Left kidney (tissue), 2 donors: ENCODE data around the gene SINHCAF. TPM values are rescaled to one million over a fixed set of nuclear protein-coding genes. Genes with fewer than 3 reads are reported as not detected.
"Not testable (repeated sequence)": the region's sequence is repeated elsewhere in the genome, so short reads cannot be mapped to it uniquely, and the experiment has no call there.

Experiments
- DNase-seq: peaks from one replicate; pipeline ENCODE4 v3.0.0-alpha.2; 2013
- polyA plus RNA-seq: library from polyadenylated mRNA; unstranded; fragments of 120-200 nt; gene quantifications from one replicate; pipeline ENCODE4 v1.2.1, GENCODE V29; 2013; ENCODE audit not compliant: insufficient read length

Gene SINHCAF
- polyA plus RNA-seq, 1 donor = 311 TPM

DNA sequence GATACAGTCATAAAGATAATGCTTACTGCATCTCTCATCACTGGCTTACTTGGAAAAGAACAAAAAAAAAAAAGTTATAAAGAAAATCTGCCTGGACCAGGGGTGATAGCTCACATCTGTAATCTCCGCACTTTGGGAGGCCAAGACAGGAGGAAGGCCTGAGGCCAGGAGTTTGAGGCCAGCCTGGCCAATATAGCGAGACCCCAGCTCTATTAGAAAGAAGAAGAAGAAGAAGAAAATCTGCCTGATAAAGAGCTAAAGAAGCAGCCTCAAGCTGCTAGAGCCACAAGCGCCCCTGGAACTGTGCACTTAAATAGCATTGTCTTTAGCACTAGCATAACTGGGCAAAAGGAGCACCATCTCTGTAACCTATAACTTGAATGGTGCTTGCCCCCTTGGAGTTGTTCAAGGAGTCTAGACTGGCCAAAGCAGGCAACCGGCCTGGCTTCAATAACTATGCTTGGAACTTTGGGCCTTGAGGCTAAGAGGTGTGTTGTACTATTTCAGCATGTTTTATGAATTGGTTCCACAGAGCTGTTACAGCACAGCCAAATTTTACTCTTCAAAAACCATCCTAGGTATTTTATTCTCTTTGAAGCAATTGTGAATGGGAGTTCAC lies 53.2 kb downstream of the SINHCAF start:
- no peak for DNase-seq

DNA sequence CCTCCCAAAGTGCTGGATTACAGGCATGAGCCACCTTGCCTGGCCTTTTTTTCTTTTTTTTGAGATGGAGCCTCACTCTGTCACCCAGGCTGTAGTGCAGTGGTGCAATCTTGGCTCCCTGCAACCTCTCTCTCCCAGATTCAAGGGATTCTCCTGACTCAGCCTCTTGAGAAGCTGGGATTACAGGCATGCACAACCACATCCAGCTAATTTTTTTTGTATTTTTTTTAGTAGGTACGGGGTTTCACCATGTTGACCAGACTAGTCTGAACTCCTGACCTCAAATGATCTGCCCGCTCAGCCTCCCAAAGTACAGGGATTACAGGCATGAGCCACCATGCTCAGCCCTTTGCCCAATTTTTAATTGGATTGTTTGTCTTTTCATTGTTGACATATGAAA lies 58.0 kb downstream of the SINHCAF start:
- no peak for DNase-seq

DNA sequence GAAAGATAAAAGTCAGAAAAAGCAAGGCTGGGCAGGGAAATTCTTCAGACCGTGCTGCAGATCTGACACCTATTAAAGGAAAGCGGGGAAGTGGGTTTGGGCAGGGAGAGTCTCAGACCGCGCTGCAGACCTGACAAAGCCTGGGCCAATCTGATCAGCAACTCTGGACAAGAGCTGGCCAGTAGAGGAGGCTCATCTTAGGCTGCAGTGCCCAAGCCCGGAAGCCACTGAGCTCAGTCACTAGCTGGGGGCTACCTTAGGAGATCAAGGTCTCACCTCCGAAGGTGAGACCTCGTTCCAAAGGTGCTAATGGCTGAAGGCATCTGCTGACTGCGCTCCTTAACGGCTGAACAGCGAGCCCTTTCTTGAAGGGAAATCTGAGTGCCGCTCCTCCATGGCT lies 60.2 kb downstream of the SINHCAF start:
- no peak for DNase-seq

DNA sequence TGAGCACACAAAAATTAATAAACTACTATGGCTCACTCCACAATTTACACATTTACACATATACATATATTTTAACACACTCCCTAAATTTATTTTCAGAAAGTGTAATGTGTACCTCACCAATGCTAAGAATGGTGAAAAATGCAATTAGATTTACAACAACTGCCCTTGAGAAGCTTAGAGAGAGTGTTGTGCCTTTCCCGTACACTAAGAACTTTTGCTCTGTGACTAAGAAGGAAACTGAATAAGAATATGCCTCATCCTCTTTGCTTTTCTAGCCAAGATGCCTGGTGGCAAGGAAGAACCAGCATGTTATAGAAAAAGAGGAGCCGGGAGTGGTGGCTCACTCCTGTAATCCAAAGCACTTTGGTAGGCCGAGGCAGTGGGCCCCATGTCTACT lies 62.3 kb downstream of the SINHCAF start:
- DNase-seq = no peak

DNA sequence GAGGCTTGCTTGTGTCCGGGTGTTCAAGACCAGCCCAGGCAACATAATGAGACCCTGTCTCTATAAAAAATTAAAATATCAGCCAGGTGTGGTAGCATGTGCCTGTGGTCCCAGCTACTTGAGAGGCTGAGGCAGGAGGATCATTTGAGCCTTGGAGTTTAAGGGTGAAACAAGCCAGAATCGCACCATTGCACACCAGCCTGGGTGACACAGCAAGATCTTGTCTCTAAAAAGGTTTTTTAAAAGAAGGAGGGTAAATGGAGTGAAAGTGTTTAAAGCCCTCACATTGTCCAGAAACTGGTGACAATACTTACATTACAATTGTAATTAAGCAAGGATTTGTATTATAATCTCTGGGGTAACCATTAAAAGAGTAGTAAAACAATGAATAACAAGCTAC lies 64.2 kb downstream of the SINHCAF start:
- DNase-seq = no peak

DNA sequence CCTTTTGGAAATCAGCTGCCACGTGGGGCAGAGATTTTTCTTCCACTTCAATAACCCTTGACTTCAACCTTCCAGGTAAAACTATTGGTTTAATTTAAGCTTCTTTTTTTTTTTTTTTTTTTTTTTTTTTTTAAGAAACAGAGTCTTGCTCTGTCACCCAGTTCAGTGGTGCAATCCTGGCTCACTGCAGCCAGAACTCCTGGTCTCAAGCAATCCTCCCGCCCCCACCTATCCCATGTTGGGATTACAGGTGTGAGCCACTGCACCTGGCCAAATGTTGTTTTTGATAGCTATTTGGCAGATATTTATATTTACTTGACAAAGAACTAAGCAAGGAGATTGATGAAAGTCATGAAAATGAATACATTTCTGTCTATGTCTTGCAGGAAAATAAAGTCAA lies 65.1 kb downstream of the SINHCAF start:
- no peak for DNase-seq

DNA sequence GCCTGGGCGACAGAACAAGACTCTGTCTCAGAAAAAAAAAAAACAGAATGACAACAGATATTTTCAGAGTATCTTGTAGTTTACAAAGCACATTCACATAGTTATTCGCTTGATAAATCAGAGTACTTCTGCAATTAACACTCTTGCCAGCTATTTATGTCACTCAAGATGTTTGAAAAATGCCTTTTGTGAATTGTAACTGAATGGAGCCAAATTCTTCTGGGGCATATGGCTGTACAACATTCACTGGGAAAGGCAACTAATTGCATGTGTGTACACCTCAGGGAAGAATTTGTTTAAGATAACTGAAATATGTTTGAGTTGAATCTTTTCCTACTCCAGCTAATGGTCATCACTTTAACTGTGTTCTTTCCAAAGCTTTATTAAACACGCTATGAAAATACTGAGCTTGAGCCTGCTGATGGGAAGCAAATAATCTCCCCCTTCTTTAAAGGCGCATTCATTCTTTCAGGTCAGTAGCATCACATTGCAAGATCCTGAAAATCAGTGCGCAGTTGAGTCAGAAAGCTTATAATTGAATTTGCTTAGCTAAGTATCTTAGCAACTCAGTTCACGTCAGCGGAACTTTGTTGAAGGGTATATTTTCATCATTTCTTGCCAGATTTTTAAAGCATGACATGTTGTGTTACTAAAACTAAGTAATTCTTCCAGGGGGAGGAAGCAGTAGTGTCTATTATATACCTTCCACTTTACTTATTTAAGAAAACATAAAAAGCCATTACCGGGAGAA lies 66.6 kb downstream of the SINHCAF start:
- DNase-seq = no peak

DNA sequence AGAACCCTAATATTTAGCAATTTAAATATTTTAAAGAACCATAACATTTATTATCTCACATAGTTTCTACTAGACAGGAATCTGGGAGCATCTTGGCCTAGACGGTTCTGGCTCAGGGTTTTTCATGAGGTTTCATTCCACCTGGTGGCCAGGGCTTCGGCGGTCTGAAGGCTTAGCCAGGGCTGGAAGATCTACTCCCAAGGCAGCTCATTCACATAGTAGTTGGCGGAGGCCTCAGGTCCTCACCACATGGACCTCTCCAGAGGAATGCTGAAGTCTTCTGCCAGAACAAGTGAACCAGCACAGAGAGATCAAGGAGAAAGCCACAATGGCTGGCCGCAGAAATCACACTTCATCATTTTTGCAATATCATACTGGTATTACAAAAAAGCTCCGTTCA lies 68.2 kb downstream of the SINHCAF start:
- no peak for DNase-seq

DNA sequence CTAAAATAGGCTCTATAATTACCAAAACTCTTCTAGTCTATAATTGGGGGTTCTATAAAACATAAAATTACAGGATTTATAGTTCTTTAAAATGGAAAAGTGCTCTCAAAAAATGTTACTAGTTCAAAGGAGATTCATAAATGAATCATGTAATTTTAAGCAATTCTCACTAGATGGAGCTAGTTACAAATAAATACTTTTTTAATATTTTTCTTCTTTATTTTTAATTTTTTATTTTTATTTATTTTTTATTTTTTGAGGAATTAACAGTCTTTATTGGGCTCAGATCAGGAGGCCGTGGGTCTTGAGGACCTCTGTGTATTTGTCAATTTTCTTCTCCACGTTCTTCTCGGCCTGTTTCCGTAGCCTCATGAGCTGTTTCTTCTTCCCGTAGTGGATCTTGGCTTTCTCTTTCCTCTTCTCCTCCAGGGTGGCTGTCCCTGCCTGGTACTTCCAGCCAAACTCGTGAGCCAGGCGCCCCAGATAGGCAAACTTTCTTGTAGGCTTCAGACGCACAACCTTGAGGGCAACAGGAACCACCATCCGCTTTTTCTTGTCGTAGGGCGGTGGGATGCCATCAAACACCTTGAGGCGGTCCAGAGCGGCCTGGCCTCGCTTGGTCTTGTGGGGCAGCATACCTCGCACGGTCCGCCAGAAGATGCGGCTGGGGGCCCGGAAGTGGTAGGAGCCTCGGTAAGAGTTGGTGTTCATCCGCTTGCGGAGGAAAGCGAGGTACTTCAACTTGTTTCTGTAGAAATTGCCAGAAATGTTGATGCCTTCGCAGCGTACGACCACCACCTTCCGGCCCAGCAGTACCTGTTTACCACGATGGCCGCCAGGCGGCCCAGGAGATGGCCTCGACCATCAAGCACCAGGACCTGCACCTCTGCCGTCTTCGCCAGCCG lies 74.0 kb downstream of the SINHCAF start:
- not testable (repeated sequence) for DNase-seq

DNA sequence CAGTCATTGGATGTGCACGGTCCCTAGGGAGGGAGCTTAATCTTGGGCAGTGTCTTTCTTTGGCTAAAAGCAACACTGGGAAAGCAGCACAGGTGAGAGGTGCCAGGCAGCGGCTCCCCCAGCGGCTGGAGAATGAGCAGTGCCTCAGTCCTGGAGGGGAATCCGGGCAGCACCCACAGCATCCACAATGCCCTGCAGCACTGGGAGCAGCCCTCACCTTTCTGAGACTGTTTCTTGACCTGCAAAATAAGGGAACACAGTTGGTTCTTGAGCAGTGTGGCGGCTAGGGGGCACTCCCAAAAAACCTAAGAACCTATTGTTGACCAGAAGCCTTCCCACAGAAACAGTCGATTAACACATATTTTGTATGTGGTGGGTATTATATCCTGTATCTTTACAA lies 75.8 kb downstream of the SINHCAF start:
- no peak for DNase-seq

DNA sequence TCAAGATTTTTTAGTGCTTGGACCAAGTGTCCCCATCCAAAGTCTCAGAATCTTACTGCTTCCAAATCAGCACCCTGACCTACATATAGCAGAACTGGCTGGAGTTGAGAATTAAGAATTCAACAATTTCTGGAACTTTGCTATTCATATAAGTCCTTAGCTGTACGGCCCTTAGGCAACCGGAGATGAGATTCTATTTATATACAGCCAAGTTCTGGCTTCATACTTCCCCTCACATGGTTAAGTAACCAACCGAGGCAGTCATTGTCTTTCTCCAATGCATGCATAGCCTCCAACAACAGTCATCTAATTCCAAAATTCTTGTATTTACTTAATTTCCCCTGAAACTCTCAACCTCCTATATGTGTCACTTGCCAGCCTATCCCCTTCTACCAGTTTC lies 76.6 kb downstream of the SINHCAF start:
- no peak for DNase-seq

DNA sequence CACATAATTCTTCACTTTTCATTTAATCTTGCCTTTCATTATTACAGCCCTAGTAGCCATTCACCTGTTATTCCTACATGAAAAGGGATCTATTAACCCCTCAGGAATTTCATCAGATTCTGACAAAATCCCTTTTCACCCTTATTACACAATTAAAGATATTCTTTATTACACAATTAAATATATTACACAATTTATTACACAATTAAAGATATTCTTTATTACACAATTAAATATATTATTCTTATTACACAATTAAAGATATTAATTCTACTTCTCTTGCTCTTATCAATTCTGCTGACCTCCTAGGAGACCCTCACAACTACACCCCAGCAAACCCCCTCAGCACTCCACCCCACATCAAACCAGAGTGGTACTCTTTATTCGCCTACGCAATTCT lies 77.1 kb downstream of the SINHCAF start:
- no peak for DNase-seq

DNA sequence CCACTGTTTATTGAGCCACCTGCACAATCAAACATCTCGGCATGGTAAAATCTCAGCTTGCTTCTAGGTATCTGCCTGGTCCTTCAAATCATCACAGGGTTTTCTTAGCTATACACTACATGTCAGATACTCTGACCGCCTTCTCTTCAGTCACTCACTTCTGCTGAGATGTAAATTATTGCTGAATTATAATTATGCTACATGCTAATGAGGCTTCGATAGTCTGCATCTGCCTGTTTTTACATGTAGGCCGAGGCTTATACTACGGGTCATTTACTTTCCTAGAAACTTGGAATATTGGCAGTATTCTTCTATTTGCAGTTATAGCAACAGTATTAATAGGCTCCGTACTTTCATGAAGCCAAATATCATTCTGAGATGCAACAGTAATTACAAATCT lies 77.6 kb downstream of the SINHCAF start:
- DNase-seq = no peak

DNA sequence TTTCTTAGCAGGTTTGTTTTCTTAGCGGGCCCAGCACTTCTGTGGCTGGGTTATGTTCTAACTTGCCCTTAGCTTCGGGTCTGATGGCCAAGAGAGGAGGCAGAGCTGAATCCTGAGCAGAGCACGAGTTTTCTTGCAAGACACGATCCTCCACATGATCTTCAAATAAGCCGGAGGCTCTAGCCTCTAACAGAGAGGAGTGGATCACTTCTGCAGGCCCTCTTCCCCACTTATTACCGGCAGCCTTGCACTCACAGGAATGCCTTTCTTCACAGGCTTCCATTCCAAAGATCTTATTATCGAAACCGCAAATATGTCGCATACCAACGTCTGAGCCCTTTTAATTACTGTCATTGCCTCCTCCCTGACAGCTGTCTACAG lies 79.5 kb downstream of the SINHCAF start:
- DNase-seq = no peak

DNA sequence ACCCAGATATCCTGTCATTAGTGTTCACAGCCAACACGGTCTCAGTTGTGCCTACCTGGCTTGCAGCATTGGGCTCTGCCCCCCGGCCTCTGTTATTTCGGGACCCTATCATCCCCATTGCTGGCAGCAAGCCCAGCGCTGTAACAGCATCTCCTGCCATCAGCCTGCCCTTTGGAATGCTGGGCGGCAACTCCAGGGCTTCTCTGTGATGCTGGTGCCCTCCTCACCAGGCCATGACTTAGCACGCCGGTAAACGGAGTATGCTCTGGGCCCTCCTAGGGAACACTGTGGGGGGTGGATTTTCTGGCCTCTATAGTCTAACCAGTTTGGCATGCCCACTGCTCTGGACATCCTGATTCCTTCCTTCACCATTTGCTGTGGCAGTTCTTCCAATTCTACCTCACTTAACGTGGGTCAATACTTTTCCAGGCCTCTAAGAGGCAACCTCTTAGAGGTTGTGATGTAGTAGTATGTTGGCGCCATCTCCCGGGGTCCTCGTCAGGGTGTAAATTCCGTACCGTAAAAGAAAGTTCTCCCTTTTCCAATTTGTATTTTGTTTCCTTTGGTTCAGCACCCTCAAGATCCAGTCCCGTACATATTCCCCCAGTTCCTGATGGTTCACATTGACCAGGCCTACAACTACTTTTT lies 80.0 kb downstream of the SINHCAF start:
- no peak for DNase-seq

DNA sequence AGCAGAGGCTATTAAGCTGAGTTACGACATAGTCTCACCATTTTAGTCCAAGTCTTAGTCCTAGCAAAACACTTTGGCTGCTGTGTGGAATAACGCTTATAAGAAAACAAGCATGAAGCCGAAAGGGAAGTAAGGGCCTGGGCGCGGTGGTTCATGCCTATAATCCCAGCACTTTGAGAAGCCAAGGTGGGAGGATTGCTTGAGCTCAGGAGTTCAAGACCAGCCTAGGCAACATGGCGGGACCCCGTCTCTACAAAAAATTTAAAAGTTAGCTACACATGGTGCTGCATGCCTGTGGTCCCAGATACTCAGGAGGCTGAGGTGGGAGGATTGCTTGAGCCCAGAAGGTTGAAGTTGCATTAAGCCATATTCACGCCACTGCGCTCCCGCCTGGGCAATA lies 83.5 kb downstream of the SINHCAF start:
- not testable (repeated sequence) for DNase-seq

DNA sequence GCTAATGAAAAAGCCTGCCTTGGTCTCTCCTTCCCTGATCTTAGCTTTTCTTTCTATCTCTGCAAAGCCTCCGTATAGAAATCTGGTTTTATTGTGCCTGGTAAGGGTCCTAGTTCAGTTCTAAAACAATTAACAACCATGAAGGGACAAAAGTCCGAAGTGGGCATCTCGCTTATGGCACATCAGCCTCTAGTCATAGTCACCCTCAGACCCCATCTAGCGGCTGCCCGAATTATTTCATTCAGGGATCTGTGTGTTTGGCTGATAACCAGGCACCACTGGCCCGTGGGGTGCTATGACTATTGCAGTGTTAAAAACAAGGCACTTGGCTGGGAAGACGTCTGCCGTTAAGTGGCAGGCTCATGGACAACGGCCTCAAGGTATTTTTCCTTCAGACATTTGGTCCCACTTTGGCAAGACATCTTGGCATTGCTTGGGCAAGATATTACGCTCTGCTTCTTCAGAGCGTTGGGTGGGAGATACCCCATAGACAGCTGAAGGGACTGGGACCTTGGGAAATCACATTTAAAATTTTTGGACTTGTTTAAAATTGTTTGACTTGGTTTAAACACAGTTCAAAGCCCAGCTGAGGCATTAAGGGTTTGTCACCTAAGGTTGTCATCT lies 87.1 kb downstream of the SINHCAF start:
- DNase-seq = peak; percentile 70

DNA sequence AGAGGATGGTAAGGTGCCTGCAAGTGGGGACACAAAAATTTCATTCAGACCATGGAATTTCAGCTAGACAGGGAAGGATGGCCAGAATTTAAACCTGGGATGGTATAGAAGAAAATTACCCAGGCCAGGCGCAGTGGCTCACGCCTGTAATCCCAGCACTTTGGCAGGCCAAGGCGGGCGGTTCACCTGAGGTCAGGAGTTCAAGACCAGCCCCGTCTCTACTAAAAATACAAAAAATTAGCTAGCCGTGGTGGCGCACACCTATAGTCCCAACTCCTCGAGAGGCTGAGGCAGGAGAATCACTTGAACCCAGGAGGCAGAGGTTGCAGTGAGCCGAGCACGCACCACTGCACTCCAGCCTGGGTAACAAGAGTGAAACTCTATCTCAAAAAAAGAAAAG lies 87.6 kb downstream of the SINHCAF start:
- DNase-seq = not testable (repeated sequence)

DNA sequence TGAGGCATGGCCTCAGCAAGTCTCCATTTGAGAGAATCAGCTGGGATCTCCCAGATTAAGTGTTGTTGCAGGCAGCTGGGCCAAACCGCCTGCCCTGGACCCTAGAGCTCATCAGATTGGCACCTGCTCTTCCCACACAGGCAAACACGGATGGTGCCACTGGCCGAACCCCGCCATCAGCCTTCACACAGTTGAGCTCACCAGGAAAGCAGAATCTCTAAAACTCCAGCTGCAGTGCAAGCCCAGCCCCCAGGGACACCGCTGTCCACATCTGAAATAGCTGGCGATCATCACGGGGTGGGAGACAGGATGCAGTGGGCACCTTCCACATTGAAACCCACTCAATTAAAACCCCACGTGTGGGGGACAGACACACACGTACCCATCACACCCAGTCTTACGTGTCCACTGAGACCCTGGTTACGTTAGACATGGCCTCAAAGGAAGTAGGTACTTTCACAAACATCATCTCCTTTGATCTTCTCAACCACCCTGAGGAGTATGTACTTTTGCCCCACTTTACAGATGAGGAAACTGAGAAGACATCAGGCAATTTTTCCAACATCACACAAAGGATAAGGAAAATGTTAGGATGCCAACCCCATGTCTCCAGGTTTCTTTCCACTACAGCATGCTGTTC lies 88.8 kb downstream of the SINHCAF start:
- DNase-seq = no peak

DNA sequence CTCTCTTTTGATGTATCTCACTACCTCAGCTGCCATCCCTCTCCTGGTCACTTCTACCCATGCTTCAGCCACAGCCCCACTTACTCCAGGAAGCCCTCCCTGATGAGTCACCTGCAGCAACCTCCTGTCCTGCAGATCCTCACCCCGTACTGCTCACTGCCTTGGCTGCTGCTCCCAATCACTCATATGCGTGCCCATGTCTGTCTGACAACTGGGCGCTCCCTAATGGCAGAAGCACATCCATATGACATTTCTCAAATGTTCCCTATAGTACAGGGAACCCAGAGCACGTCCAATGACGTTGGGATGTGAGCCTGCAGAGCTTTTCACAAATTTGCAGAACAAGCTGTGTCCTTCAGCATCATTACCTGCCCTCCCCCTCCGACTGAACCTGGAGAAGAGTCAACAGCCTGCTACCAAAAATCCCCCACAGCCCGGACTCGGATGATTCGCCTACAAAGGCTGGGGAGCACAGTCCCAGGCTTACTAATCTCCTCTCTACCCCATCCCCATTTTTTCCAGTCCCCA lies 90.0 kb downstream of the SINHCAF start:
- no peak for DNase-seq
